SK-N-SH treated with all-trans-retinoic acid at 6 μM for 48 hours (cell line): Measurements from ENCODE around the gene USP7.

ENCODE experiments used
- ESRRG ChIP-seq: fragments of 250-450 bp; sonication (Bioruptor Pico); IDR thresholded peaks from 2 replicates; pipeline ENCODE4 v1.6.1; 2021; ENCODE audit warnings: mild to moderate bottlenecking
- TCF4 ChIP-seq: fragments of 250-450 bp; sonication (Bioruptor Pico); IDR thresholded peaks from 2 replicates; pipeline ENCODE4 v1.8.0; 2021; ENCODE audit warnings: mild to moderate bottlenecking, moderate library complexity, borderline replicate concordance
- ZFP3 ChIP-seq: fragments of 250-450 bp; sonication (Bioruptor Pico); IDR thresholded peaks from 2 replicates; pipeline ENCODE4 v1.5.0; 2020; ENCODE audit warnings: mild to moderate bottlenecking, moderate library complexity
- TF ChIP-seq, protein P1 (sequence below): fragments of 250-450 bp; sonication (Bioruptor Pico); IDR thresholded peaks from 2 replicates; pipeline ENCODE4 v1.5.0; 2020; ENCODE audit warnings: mild to moderate bottlenecking, moderate library complexity

DNA sequence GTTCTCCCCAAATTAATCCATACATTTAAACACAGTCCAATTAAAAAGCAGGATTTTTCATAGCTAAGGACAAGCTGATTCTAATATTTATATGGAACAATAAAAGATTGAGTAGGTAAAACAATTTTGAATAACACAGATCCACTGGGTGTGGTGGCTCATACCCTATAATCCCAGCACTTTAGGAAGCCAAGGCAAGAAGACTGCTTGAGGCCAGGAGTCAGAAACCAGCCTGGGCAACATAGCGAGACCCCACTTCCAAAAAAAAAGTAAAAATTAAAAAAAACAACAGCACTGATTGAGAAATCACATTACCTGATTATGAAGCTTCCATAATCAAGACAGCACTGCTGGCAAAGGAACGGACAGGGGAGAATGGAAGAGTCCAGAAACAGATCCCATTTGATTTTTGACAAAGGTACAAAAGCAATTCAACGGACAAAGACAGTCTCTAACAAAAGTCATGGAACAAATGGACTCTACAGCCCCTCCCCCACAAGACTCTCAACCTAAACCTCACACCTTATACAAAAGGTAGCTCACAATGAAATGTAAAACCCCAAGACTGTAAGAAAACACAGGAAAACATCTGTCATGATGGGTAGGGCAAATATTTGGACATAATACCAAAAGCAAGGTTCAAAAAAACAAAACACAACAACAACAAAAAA is 17.9 kb downstream of the USP7 start:
- TF ChIP-seq ZFP3 (CRISPR knock-in tag), result no peak
- TF ChIP-seq ESRRG (CRISPR knock-in tag), result no peak
- TF ChIP-seq, protein P1, sequence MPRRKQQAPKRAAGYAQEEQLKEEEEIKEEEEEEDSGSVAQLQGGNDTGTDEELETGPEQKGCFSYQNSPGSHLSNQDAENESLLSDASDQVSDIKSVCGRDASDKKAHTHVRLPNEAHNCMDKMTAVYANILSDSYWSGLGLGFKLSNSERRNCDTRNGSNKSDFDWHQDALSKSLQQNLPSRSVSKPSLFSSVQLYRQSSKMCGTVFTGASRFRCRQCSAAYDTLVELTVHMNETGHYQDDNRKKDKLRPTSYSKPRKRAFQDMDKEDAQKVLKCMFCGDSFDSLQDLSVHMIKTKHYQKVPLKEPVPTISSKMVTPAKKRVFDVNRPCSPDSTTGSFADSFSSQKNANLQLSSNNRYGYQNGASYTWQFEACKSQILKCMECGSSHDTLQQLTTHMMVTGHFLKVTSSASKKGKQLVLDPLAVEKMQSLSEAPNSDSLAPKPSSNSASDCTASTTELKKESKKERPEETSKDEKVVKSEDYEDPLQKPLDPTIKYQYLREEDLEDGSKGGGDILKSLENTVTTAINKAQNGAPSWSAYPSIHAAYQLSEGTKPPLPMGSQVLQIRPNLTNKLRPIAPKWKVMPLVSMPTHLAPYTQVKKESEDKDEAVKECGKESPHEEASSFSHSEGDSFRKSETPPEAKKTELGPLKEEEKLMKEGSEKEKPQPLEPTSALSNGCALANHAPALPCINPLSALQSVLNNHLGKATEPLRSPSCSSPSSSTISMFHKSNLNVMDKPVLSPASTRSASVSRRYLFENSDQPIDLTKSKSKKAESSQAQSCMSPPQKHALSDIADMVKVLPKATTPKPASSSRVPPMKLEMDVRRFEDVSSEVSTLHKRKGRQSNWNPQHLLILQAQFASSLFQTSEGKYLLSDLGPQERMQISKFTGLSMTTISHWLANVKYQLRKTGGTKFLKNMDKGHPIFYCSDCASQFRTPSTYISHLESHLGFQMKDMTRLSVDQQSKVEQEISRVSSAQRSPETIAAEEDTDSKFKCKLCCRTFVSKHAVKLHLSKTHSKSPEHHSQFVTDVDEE (CRISPR knock-in tag), result no peak
- TF ChIP-seq TCF4 (CRISPR knock-in tag), result no peak
